Measurements from ENCODE around the gene TNS1. TPM values are rescaled to one million over a fixed set of nuclear protein-coding genes. Genes with fewer than 3 reads are reported as not detected.
A peak's percentile ranks its signal among the peaks of the same experiment; 100 is the strongest.

TNS1 gene
- total RNA-seq, 1 donor from 2014 or later, result 505 TPM

- no peaks in the 10 kb centered on the region for H3K9me3 ChIP-seq
- DNase-seq, result no peak
- no peaks in the 10 kb centered on the region for H3K27me3 ChIP-seq (ENCODE audit: low read depth)
- ATAC-seq, result no peak
- intact Hi-C loops (cut with DNase I), result no loop called here
- no peak for TF ChIP-seq CTCF (IDR thresholded peaks at IDR 0.05)
- peak overlapping the region; percentile 84 for H3K27ac ChIP-seq
- H3K4me1 ChIP-seq, result peaks cover 100% of the 10 kb centered on the region
- peaks cover 47% of the 10 kb centered on the region for H3K36me3 ChIP-seq
- H3K4me3 ChIP-seq, result no peak overlapping the region
These were observed 87.1 kb downstream of the TNS1 start for GRCh38 chr2:217915706-217916105.

- peak overlapping the region; percentile 84 for H3K27ac ChIP-seq
- no peak for ATAC-seq
- no peaks in the 10 kb centered on the region for H3K27me3 ChIP-seq (ENCODE audit: low read depth)
- intact Hi-C loops (cut with DNase I), result no loop called here
- DNase-seq, result no peak
- no peaks in the 10 kb centered on the region for H3K9me3 ChIP-seq
- no peak overlapping the region for H3K4me3 ChIP-seq
- H3K4me1 ChIP-seq, result peaks cover 99% of the 10 kb centered on the region
- no peak for TF ChIP-seq CTCF (IDR thresholded peaks at IDR 0.05)
- peaks cover 41% of the 10 kb centered on the region for H3K36me3 ChIP-seq
These were observed 87.9 kb downstream of the TNS1 start for GRCh38 chr2:217914878-217915277.

- peaks cover 34% of the 10 kb centered on the region for H3K36me3 ChIP-seq
- ATAC-seq, result no peak
- peak overlapping the region; percentile 84 for H3K27ac ChIP-seq
- intact Hi-C loops (cut with DNase I), result no loop called here
- TF ChIP-seq CTCF (IDR thresholded peaks at IDR 0.05), result no peak
- peaks cover 99% of the 10 kb centered on the region for H3K4me1 ChIP-seq
- H3K27me3 ChIP-seq (ENCODE audit: low read depth), result no peaks in the 10 kb centered on the region
- no peak for DNase-seq
- no peak overlapping the region for H3K4me3 ChIP-seq
- no peaks in the 10 kb centered on the region for H3K9me3 ChIP-seq
These were observed 88.7 kb downstream of the TNS1 start for GRCh38 chr2:217914078-217914477.

GRCh38 chr2:217913436-217913835 is 89.4 kb downstream of the TNS1 start:
- peaks cover 99% of the 10 kb centered on the region for H3K4me1 ChIP-seq
- H3K9me3 ChIP-seq, result no peaks in the 10 kb centered on the region
- peak overlapping the region; percentile 84 for H3K27ac ChIP-seq

GRCh38 chr2:217912098-217913024 is 90.4 kb downstream of the TNS1 start:
- Histone ChIP-seq H3K36me3 (peaks cover 18% of the 10 kb centered on the region), H3K9me3 (no peaks in the 10 kb centered on the region), H3K27ac (peak overlapping the region; percentile 84), H3K4me1 (peaks cover 98% of the 10 kb centered on the region), H3K27me3 (ENCODE audit: low read depth) (no peaks in the 10 kb centered on the region), H3K4me3 (peak overlapping the region; percentile 16)
- ATAC-seq, result no peak
- intact Hi-C loops (cut with DNase I), result no loop called here
- TF ChIP-seq CTCF (IDR thresholded peaks at IDR 0.05), result no peak
- DNase-seq, result peak; percentile 28

More at GRCh38 chr2:217913436-217913835, 89.4 kb downstream of the TNS1 start:
- intact Hi-C loops (cut with DNase I), result no loop called here
- Histone ChIP-seq H3K27me3 (ENCODE audit: low read depth) (no peaks in the 10 kb centered on the region), H3K36me3 (peaks cover 28% of the 10 kb centered on the region), H3K4me3 (peak overlapping the region; percentile 16)
- no peak for TF ChIP-seq CTCF (IDR thresholded peaks at IDR 0.05)
- peak in 1 of 2 donors; percentile 51 for ATAC-seq
- DNase-seq, result no peak
